Memory B cell (primary cell): ENCODE data around the gene SLC16A10.
A peak's percentile ranks its signal among the peaks of the same experiment; 100 is the strongest.

Experiments used
- ATAC-seq: fragments of 150-1000 bp; cut with Tn5 transposase; 2 replicates; pipeline ENCODE4 v1.10.0; 2021; ENCODE audit warnings: low read depth, mild to moderate bottlenecking, moderate library complexity
- DNase-seq, 2 donors: peaks; one replicate each; pipeline ENCODE4 v3.0.0; 2022; ENCODE audit warnings: low spot score in 2 of 2
- H3K27ac Mint-ChIP-seq: one replicate; pipeline ENCODE4 v1.8.0; 2022; ENCODE audit warnings: mild to moderate bottlenecking, moderate library complexity, mixed read lengths
- H3K27me3 Mint-ChIP-seq: one replicate; pipeline ENCODE4 v1.8.0; 2022; ENCODE audit warnings: mixed read lengths
- H3K36me3 Mint-ChIP-seq: one replicate; pipeline ENCODE4 v1.8.0; 2022; ENCODE audit warnings: mild to moderate bottlenecking, mixed read lengths
- H3K4me1 Mint-ChIP-seq: one replicate; pipeline ENCODE4 v1.8.0; 2022; ENCODE audit warnings: mixed read lengths
- H3K4me3 Mint-ChIP-seq: one replicate; pipeline ENCODE4 v1.8.0; 2022; ENCODE audit warnings: mild to moderate bottlenecking, moderate library complexity, mixed read lengths
- H3K9me3 Mint-ChIP-seq: one replicate; pipeline ENCODE4 v1.8.0; 2022; ENCODE audit warnings: mixed read lengths

SLC16A10 gene

GRCh38 chr6:111219785-111220184 lies 132.5 kb downstream of the SLC16A10 start:
- no peak overlapping the region for H3K27ac Mint-ChIP-seq

GRCh38 chr6:111220383-111221031 lies 133.2 kb downstream of the SLC16A10 start:
- no peaks in the 10 kb centered on the region for H3K9me3 Mint-ChIP-seq
- ATAC-seq, result no peak
- H3K27ac Mint-ChIP-seq, result no peak overlapping the region
- no peaks in the 10 kb centered on the region for H3K4me1 Mint-ChIP-seq
- H3K27me3 Mint-ChIP-seq, result no peaks in the 10 kb centered on the region
- no peak overlapping the region for H3K4me3 Mint-ChIP-seq
- H3K36me3 Mint-ChIP-seq, result no peaks in the 10 kb centered on the region
- no peak for DNase-seq

More at GRCh38 chr6:111219785-111220184, 132.5 kb downstream of the SLC16A10 start:
- no peaks in the 10 kb centered on the region for H3K27me3 Mint-ChIP-seq
- H3K36me3 Mint-ChIP-seq, result no peaks in the 10 kb centered on the region
- H3K9me3 Mint-ChIP-seq, result no peaks in the 10 kb centered on the region
- no peak overlapping the region for H3K4me3 Mint-ChIP-seq
- H3K4me1 Mint-ChIP-seq, result no peaks in the 10 kb centered on the region
- no peak for DNase-seq
- no peak for ATAC-seq

- Mint-ChIP-seq H3K27ac (no peak overlapping the region), H3K27me3 (no peaks in the 10 kb centered on the region), H3K4me1 (no peaks in the 10 kb centered on the region), H3K9me3 (no peaks in the 10 kb centered on the region), H3K4me3 (no peak overlapping the region), H3K36me3 (no peaks in the 10 kb centered on the region)
- ATAC-seq, result no peak
- DNase-seq, result no peak
These were observed 134.5 kb downstream of the SLC16A10 start for GRCh38 chr6:111221804-111222203.

- Mint-ChIP-seq H3K4me1 (no peaks in the 10 kb centered on the region), H3K9me3 (no peaks in the 10 kb centered on the region), H3K4me3 (no peak overlapping the region), H3K36me3 (no peaks in the 10 kb centered on the region), H3K27ac (no peak overlapping the region), H3K27me3 (no peaks in the 10 kb centered on the region)
- no peak for DNase-seq
- no peak for ATAC-seq
These were observed 135.0 kb downstream of the SLC16A10 start for GRCh38 chr6:111222341-111222740.

- Mint-ChIP-seq H3K4me3 (no peak overlapping the region), H3K4me1 (no peaks in the 10 kb centered on the region), H3K9me3 (no peaks in the 10 kb centered on the region), H3K36me3 (no peaks in the 10 kb centered on the region), H3K27ac (no peak overlapping the region), H3K27me3 (peaks cover 3% of the 10 kb centered on the region)
- DNase-seq (no peak), ATAC-seq (no peak)
These were observed 140.8 kb downstream of the SLC16A10 start for GRCh38 chr6:111228094-111228493.

- Mint-ChIP-seq H3K4me1 (no peaks in the 10 kb centered on the region), H3K9me3 (peaks cover 1% of the 10 kb centered on the region), H3K36me3 (no peaks in the 10 kb centered on the region), H3K4me3 (no peak overlapping the region), H3K27ac (no peak overlapping the region), H3K27me3 (peaks cover 14% of the 10 kb centered on the region)
- ATAC-seq (no peak), DNase-seq (no peak)
These were observed 143.2 kb downstream of the SLC16A10 start for GRCh38 chr6:111230351-111231089.

GRCh38 chr6:111231090-111231459 lies 143.8 kb downstream of the SLC16A10 start:
- Mint-ChIP-seq H3K9me3 (peaks cover 1% of the 10 kb centered on the region), H3K4me1 (no peaks in the 10 kb centered on the region), H3K36me3 (no peaks in the 10 kb centered on the region), H3K27ac (no peak overlapping the region), H3K27me3 (peaks cover 14% of the 10 kb centered on the region), H3K4me3 (no peak overlapping the region)
- no peak for ATAC-seq
- no peak for DNase-seq

- ATAC-seq (no peak), DNase-seq (no peak)
- Mint-ChIP-seq H3K27ac (no peak overlapping the region), H3K4me3 (no peak overlapping the region), H3K27me3 (peaks cover 11% of the 10 kb centered on the region), H3K36me3 (no peaks in the 10 kb centered on the region), H3K4me1 (peaks cover 5% of the 10 kb centered on the region), H3K9me3 (peaks cover 1% of the 10 kb centered on the region)
These were observed 150.5 kb downstream of the SLC16A10 start for GRCh38 chr6:111237852-111238251.

GRCh38 chr6:111238464-111239119 lies 151.3 kb downstream of the SLC16A10 start:
- H3K27me3 Mint-ChIP-seq, result peaks cover 10% of the 10 kb centered on the region
- ATAC-seq (no peak), DNase-seq (no peak)
- no peak overlapping the region for H3K27ac Mint-ChIP-seq
- peaks cover 1% of the 10 kb centered on the region for H3K9me3 Mint-ChIP-seq
- H3K4me1 Mint-ChIP-seq, result peaks cover 5% of the 10 kb centered on the region
- no peak overlapping the region for H3K4me3 Mint-ChIP-seq
- no peaks in the 10 kb centered on the region for H3K36me3 Mint-ChIP-seq

- Mint-ChIP-seq H3K36me3 (no peaks in the 10 kb centered on the region), H3K4me3 (no peak overlapping the region), H3K27ac (no peak overlapping the region), H3K27me3 (peaks cover 4% of the 10 kb centered on the region), H3K9me3 (peaks cover 1% of the 10 kb centered on the region), H3K4me1 (peaks cover 5% of the 10 kb centered on the region)
- no peak for DNase-seq
- ATAC-seq, result no peak
These were observed 152.2 kb downstream of the SLC16A10 start for GRCh38 chr6:111239461-111239860.

- no peaks in the 10 kb centered on the region for H3K36me3 Mint-ChIP-seq
- DNase-seq, result no peak
- H3K4me3 Mint-ChIP-seq, result no peak overlapping the region
- ATAC-seq, result no peak
- no peak overlapping the region for H3K27ac Mint-ChIP-seq
- H3K27me3 Mint-ChIP-seq, result peaks cover 2% of the 10 kb centered on the region
- H3K4me1 Mint-ChIP-seq, result peaks cover 5% of the 10 kb centered on the region
- H3K9me3 Mint-ChIP-seq, result no peaks in the 10 kb centered on the region
These were observed 155.1 kb downstream of the SLC16A10 start for GRCh38 chr6:111242452-111242851.

GRCh38 chr6:111243095-111243494 lies 155.8 kb downstream of the SLC16A10 start:
- H3K27me3 Mint-ChIP-seq, result peaks cover 2% of the 10 kb centered on the region
- H3K4me3 Mint-ChIP-seq, result no peak overlapping the region
- no peak for DNase-seq
- peaks cover 5% of the 10 kb centered on the region for H3K4me1 Mint-ChIP-seq
- ATAC-seq, result no peak
- H3K9me3 Mint-ChIP-seq, result no peaks in the 10 kb centered on the region
- no peaks in the 10 kb centered on the region for H3K36me3 Mint-ChIP-seq
- H3K27ac Mint-ChIP-seq, result no peak overlapping the region

GRCh38 chr6:111248789-111249188 lies 161.5 kb downstream of the SLC16A10 start:
- H3K27me3 Mint-ChIP-seq, result peaks cover 2% of the 10 kb centered on the region
- no peak for ATAC-seq
- no peak for DNase-seq
- H3K36me3 Mint-ChIP-seq, result no peaks in the 10 kb centered on the region
- H3K4me3 Mint-ChIP-seq, result no peak overlapping the region
- H3K9me3 Mint-ChIP-seq, result no peaks in the 10 kb centered on the region
- H3K4me1 Mint-ChIP-seq, result no peaks in the 10 kb centered on the region
- no peak overlapping the region for H3K27ac Mint-ChIP-seq

- no peaks in the 10 kb centered on the region for H3K9me3 Mint-ChIP-seq
- H3K27ac Mint-ChIP-seq, result no peak overlapping the region
- H3K36me3 Mint-ChIP-seq, result no peaks in the 10 kb centered on the region
- no peak overlapping the region for H3K4me3 Mint-ChIP-seq
- ATAC-seq (peak; percentile 66), DNase-seq (no peak)
- H3K27me3 Mint-ChIP-seq, result peaks cover 7% of the 10 kb centered on the region
- no peaks in the 10 kb centered on the region for H3K4me1 Mint-ChIP-seq
These were observed 163.6 kb downstream of the SLC16A10 start for GRCh38 chr6:111250791-111251354.
